Fibroblast of skin of back (primary cell): Measurements from ENCODE around the gene USP17L27. TPM values are rescaled to one million over a fixed set of nuclear protein-coding genes. Genes with fewer than 3 reads are reported as not detected.
A peak's percentile ranks its signal among the peaks of the same experiment; 100 is the strongest.
"Not testable (repeated sequence)": the region's sequence is repeated elsewhere in the genome, so short reads cannot be mapped to it uniquely, and the experiment has no call there.

Source experiments
- DNase-seq: peaks from one replicate; pipeline ENCODE4 v3.0.0-alpha.2; 2013
- polyA plus RNA-seq, 2 experiments: library from polyadenylated mRNA; unstranded; fragments of 120-200 nt; gene quantifications; one replicate each; pipeline ENCODE4 v1.2.1, GENCODE V29; 2013; ENCODE audit not compliant: insufficient read length in 2 of 2

The USP17L27 gene, protein sequence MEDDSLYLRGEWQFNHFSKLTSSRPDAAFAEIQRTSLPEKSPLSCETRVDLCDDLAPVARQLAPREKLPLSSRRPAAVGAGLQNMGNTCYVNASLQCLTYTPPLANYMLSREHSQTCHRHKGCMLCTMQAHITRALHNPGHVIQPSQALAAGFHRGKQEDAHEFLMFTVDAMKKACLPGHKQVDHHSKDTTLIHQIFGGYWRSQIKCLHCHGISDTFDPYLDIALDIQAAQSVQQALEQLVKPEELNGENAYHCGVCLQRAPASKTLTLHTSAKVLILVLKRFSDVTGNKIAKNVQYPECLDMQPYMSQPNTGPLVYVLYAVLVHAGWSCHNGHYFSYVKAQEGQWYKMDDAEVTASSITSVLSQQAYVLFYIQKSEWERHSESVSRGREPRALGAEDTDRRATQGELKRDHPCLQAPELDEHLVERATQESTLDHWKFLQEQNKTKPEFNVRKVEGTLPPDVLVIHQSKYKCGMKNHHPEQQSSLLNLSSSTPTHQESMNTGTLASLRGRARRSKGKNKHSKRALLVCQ
- polyA plus RNA-seq (2013, experiment 1 of 2; ENCODE audit: insufficient read length), result not detected
- not detected for polyA plus RNA-seq (2013, experiment 2 of 2; ENCODE audit: insufficient read length)

GRCh38 chr4:9343848-9344247 is at the start of gene USP17L27:
TSS of gene USP17L27 (plus strand) at chr4:9344148. CDS start at chr4:9344148, 0 bp downstream.
- not testable (repeated sequence) for DNase-seq

GRCh38 chr4:9324191-9324590 is 19.8 kb upstream of the USP17L27 start:
- not testable (repeated sequence) for DNase-seq

DNA sequence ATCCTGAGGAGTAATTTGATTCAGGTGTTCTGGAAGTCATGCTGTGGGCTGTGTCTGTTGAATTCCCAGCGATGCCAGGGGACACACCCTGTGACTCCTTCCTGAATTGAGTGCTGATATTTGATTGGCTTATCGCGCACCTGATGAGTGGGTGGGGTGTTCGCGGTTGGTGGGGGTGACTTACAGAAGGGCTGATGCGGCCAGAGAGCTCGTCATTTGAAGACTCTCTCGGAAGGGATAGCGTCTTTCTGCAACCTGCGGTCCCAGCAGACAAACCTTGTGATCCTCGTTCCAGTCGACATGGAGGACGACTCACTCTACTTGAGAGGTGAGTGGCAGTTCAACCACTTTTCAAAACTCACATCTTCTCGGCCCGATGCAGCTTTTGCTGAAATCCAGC is 19.1 kb upstream of the USP17L27 start, which contains the start of gene USP17L24:
TSS of gene USP17L24 (plus strand) at position 301 of the 400 bp plus-strand sequence. CDS start at position 301, 0 bp downstream.
- not testable (repeated sequence) for DNase-seq

GRCh38 chr4:9329611-9330010 is 14.3 kb upstream of the USP17L27 start, which contains the start of gene USP17L25:
TSS of gene USP17L25 (plus strand) at chr4:9329911. CDS start at chr4:9329911, 0 bp downstream.
- DNase-seq, result not testable (repeated sequence)

GRCh38 chr4:9334358-9334757 is 9.6 kb upstream of the USP17L27 start, which contains the start of gene USP17L26:
TSS of gene USP17L26 (plus strand) at chr4:9334658. CDS start at chr4:9334658, 0 bp downstream.
- not testable (repeated sequence) for DNase-seq

- not testable (repeated sequence) for DNase-seq
Observed at GRCh38 chr4:9339103-9339502, 4.8 kb upstream of the USP17L27 start, which contains the start of gene USP17L5. TSS of gene USP17L5 (plus strand) at chr4:9339403. CDS start at chr4:9339403, 0 bp downstream.

GRCh38 chr4:9348593-9348992 is 4.6 kb downstream of the USP17L27 start, which contains the start of gene USP17L28:
TSS of gene USP17L28 (plus strand) at chr4:9348893. CDS start at chr4:9348893, 0 bp downstream.
- DNase-seq, result not testable (repeated sequence)

- not testable (repeated sequence) for DNase-seq
Observed at GRCh38 chr4:9350866-9351265, 6.9 kb downstream of the USP17L27 start.

DNA sequence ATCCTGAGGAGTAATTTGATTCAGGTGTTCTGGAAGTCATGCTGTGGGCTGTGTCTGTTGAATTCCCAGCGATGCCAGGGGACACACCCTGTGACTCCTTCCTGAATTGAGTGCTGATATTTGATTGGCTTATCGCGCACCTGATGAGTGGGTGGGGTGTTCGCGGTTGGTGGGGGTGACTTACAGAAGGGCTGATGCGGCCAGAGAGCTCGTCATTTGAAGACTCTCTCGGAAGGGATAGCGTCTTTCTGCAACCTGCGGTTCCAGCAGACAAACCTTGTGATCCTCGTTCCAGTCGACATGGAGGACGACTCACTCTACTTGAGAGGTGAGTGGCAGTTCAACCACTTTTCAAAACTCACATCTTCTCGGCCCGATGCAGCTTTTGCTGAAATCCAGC is 9.4 kb downstream of the USP17L27 start, which contains the start of gene USP17L29:
TSS of gene USP17L29 (plus strand) at position 301 of the 400 bp plus-strand sequence. CDS start at position 301, 0 bp downstream.
- DNase-seq, result not testable (repeated sequence)

DNA sequence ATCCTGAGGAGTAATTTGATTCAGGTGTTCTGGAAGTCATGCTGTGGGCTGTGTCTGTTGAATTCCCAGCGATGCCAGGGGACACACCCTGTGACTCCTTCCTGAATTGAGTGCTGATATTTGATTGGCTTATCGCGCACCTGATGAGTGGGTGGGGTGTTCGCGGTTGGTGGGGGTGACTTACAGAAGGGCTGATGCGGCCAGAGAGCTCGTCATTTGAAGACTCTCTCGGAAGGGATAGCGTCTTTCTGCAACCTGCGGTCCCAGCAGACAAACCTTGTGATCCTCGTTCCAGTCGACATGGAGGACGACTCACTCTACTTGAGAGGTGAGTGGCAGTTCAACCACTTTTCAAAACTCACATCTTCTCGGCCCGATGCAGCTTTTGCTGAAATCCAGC is 18.9 kb downstream of the USP17L27 start, which contains the start of gene USP17L30:
TSS of gene USP17L30 (plus strand) at position 301 of the 400 bp plus-strand sequence. CDS start at position 301, 0 bp downstream.
- DNase-seq, result not testable (repeated sequence)

DNA sequence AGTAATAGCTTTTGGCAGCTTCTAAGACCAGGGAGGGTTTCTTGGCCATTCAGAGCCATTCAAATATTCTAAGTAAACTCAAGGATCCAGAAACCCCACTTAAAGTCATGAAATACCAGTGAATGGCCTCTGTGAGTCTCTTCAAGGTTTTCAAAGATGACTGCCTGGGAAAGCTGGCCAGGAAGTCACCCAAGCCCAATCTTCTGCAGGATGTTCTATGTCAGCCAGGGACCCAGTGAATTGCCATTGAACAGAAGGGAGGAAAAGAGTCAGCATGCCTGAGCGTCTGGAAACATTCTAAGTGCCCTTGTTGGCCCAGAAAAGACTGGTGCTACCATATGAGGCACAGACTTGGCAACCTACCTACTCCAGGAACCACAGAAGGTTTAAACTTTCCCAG is 35.9 kb downstream of the USP17L27 start:
- not testable (repeated sequence) for DNase-seq

- peak; percentile 4 for DNase-seq
Observed at GRCh38 chr4:9381012-9381534, 37.1 kb downstream of the USP17L27 start.

GRCh38 chr4:9384126-9384525 is 40.2 kb downstream of the USP17L27 start:
- DNase-seq, result no peak

- not testable (repeated sequence) for DNase-seq
Observed at GRCh38 chr4:9389001-9389400, 45.1 kb downstream of the USP17L27 start.
